ENCODE results near the gene VMAC. TPM values are rescaled to one million over a fixed set of nuclear protein-coding genes. Genes with fewer than 3 reads are reported as not detected.

Gene VMAC
- total and polyA plus RNA-seq, 2 of the 8 experiments (the other 6 are each of a cell fraction or from before 2014, with no cell fraction given) = 1.3 to 2.2 TPM

DNA sequence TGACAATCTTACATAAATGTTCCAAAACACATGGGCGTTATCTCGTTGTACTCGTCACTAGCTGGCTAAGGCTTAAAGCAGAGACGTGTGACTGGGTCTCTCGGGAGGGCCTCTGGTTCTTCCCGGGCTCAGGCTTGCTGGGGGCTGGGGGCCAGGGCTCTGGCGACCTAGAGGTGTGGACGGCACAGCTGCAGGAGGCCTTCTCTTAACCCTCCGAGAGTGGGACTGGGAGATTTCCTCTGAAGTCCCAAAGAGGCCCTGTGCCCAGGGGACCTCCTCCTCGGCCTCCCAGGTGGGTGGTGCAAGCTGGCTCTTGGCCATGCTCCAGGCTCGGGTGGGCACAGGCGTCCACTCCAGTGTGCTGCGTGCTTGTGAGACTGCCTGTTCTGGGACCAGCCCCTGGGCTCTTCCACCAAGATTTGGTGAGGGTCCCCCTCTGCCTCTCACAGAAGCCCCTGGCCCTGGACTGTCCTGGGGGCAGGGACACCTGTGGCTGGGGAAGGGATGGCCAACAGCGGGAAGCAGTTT, 11.6 kb downstream of the VMAC start (continued):
- TF ChIP-seq, protein P1, sequence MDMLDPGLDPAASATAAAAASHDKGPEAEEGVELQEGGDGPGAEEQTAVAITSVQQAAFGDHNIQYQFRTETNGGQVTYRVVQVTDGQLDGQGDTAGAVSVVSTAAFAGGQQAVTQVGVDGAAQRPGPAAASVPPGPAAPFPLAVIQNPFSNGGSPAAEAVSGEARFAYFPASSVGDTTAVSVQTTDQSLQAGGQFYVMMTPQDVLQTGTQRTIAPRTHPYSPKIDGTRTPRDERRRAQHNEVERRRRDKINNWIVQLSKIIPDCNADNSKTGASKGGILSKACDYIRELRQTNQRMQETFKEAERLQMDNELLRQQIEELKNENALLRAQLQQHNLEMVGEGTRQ (IDR thresholded peaks at IDR 0.05; ENCODE audit: low read length) = no peak
- TF ChIP-seq CHD7 (IDR thresholded peaks at IDR 0.05; ENCODE audit: insufficient replicate concordance, low read length) (no peak), SP1 (IDR thresholded peaks at IDR 0.05; ENCODE audit: low read depth, low read length) (no peak), PHF8 (conservative IDR thresholded peaks at IDR 0.05; ENCODE audit: low read depth, low read length) (no peak), MAFK (IDR thresholded peaks at IDR 0.05; ENCODE audit: low read depth, low read length) (no peak), EGR1 (IDR thresholded peaks at IDR 0.05; ENCODE audit: borderline replicate concordance, low read depth, low read length) (no peak)
